NCI-H82 treated with DMSO at 0.1 percent for 48 hours (cell line): ENCODE measurements around the gene TBX5.

Experiments used
- DNase-seq: peaks from one replicate; lab custom pipeline; 2025; ENCODE audit not compliant: unreplicated experiment; lab: John Stamatoyannopoulos, UW

The TBX5 gene

GRCh38 chr12:114431902-114432301, 26.0 kb upstream of the TBX5 start:
- DNase-seq, result no peak

GRCh38 chr12:114430306-114430705, 24.4 kb upstream of the TBX5 start:
- DNase-seq, result no peak

DNA sequence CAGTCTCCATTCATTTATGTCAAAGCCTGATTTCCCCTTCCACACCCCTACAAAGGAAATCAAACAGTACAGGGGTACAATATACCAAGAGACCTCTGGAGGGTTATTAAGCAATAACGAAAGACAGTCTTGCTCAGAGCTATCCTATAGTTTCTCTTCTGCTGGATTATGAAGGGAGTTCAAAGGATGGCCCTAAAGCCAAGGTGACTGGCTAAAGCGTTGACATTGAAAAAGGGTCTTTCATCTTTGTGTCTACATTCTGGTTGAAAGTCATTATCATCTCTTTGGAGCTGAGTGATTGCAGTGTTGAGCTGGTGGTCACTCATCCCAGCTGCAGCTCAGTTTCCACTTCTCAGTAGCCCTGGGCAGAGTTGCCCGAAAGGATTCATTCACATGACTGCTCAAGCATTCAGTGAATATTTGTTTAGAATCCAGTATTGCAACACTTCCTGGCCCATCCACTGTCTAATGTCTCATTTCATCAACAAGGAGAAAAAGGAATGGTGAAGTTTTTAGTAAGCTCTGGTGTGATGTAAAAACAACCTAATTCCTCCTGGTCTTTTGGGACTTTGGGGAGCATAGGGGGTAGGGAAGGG, 19.2 kb upstream of the TBX5 start:
- DNase-seq, result no peak

DNA sequence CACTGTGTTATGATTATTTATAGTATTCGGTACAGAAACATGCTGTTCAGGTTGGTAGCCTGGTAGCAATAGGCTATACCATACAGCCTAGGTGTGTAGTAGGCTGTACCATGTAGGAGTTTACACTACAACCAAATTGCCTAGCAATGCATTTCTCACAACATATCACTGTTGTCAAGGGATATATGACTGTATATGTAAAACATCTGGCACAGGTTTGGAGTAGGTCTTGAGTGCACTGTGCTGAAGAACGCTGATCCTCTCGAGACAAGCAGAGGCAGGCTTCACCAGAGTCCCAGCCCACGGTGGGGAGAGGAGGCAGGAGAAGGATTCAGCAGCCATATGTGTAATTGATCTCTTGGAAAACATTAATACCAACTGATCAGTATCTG, 15.0 kb upstream of the TBX5 start:
- DNase-seq, result no peak

DNA sequence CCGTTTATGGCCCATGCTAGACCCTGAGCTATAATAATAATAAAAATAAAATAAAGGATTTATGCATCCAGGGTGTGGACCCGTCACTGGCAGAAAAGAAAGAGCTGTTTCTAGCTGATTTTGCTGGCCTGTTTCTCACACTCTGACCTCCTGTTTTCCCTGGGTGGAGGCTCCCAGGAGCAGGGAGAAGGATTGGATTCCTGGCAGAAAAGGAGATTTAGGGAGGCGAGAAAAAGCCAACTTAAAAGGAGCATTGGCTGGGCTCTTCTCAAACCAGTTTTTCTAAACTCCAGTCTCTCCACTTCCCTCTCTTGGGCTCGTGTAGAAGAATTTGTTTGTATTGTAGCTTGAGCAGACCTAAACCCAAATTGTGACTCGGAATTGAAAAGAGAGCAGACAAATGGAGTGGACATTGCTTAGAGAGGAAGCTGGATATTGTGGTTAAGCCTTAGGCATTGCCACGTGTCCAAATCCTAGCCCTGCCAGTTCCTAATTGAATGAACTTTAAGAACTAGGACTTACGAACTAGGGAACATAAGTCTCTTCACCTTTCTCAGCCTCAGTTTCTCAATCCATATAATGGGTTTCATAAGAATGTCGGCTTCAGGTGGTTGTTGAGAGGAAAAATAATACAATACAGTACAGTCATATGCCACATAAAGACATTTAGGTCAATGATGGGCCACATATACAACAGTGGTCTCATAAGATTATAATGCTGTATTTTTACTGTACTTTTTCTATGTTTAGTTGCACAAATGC, 14.4 kb upstream of the TBX5 start:
- DNase-seq, result no peak

DNA sequence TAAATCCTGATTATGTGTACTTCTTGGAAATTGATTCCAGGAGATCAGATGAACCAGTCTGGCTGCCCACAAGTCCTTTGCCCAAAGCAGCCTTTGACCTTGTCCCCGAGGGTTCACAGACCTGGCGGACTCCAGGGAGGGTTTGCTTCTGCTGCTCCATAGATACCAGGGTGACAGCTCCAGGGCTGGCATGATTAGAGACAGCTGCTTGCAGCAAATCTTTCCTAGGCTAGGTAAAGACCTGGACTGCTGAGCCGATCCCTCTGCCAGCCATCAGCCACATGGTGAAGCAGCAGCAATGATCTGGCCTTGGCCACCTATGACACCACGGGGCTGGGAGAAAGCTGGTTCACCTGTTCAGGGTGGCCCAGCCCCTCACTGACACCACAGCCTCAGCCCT, 10.1 kb upstream of the TBX5 start:
- no peak for DNase-seq

GRCh38 chr12:114415525-114415868, 9.6 kb upstream of the TBX5 start:
- no peak for DNase-seq

GRCh38 chr12:114414866-114415524, 9.1 kb upstream of the TBX5 start:
- DNase-seq, result no peak

DNA sequence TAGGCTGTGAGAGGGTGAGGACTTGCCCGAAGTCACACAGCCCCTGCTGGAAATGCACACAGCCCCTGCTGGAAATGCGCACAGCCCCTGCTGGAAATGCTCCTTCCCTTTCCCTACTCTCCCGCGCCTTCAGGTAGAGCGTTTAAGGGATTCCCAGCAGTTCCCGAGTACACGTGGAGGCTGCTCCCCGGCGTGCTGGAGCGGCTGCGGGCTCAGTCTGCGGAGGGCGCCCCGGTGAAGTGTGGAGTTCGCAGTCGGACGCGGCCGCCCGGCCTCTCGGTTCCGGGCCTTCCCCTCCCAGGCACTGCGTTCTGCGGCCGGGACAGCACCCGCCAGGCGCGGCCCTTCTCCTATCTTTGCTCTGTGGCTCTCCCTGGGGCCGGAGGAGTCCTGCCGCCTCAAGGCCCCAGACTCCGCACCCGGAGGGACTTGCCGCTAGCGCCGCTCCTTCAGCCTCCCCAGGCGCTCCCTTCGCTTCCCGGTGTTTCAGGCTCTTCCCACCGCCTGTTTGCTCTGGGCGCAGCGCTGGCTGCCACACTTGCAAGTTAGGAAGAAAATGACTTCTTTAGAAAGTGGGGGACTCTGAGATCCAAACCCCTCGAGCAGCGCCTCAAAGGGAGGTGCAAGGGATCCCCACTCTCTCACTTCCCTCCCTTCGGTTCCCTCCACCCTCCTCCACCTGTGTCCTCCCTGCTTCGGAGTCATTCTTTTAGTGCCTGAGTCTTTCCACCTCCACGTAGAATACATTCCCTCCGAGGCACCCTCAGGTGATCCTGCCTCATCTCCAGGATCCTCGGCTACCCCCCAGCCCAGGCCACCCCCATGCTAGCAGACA, 8.3 kb upstream of the TBX5 start:
- no peak for DNase-seq

DNA sequence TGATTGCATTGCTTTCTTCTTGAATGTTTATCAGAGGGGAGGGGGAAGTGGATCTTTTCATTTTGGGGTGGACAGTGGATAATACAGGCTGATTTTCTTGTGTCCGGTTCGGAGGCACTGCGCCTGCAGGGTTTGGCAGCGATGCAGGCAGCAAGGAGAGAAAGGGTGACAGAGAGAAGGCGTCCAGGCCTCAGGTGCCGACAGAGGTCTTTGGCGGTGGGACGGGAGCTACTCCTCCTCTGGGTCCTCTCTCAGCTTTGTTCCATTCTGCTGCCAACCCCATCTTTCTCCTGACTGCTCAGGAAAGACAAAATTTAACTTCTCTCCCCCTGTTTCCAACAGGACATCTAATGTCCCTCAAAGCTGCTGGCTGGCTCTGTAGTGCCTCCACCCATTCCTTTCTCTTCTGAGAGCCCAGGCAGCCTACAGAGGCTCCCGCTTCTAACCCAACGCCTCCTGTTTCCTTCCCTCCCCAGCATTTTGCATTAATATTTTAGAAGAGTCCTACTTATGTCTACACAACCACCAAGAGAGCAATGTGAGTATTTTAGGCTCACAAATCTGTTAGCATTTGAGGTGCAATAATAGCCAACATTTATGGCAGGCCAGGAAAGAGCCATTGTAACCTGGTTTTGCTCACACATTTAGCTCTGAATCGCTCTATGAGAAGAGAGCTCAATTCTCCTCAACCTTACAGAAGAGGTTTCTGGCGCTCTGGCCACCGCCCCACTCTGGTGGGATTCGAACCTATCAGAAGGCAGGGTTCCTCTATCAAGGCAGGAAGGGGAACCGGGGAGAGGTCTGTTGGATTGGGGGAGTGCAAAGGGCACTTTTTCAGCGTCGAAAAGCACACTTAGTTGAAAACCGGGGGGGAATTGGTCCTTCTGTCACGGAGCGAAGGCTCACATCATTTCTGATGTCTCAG, 7.1 kb upstream of the TBX5 start:
- DNase-seq, result no peak

DNA sequence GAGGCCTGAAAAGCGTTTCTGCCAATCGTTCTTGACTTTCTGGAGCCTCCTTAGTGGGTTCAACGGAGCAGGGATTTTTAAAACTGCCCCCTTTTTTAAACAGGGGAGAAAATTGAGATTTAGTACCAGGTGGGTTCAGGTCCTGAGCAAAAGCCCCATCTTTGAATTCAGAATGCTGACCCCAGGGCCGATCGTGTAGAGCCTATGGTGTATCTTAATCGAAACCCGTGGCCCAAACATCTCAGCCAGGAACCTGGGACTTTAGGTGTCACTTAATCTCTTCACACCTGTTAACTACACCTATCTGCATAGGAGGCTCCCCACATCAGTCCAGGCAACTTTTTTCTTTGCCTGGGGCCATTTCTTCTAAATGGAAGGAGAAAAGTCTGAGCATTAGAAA, 6.4 kb upstream of the TBX5 start:
- no peak for DNase-seq

- no peak for DNase-seq
Observed at GRCh38 chr12:114411071-114411837, 5.3 kb upstream of the TBX5 start.

GRCh38 chr12:114409852-114410600, 4.1 kb upstream of the TBX5 start:
- DNase-seq, result no peak

GRCh38 chr12:114408886-114409851, 3.2 kb upstream of the TBX5 start:
- DNase-seq, result no peak

GRCh38 chr12:114408471-114408885, 2.5 kb upstream of the TBX5 start:
- no peak for DNase-seq

DNA sequence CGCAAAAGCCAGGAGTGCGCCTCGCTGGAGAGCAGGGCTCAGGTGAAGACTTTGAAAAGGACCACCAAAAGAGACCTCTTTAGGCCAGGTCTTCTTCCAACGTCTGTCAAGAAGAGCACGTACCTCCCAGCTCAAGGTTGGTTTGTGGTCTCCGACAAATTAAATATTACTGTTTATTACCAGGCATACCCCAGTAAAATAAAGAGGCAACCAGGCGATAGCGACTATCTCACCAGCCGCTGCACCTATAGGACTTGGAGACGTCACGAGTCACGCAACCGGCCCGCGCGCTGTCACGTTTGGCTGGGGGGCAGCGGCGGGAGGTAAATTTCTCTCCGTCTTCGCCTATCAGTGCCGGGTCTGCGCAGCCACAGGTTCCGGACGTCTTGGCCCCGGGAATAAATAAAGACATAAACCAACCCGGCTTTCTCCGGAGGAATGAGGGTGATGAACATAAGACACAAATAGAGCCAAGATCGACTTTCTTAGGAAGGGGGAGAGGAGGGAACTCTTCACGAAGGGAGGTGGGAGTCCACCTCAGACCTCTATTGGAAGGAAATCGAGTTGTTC, 2.0 kb upstream of the TBX5 start:
- no peak for DNase-seq

DNA sequence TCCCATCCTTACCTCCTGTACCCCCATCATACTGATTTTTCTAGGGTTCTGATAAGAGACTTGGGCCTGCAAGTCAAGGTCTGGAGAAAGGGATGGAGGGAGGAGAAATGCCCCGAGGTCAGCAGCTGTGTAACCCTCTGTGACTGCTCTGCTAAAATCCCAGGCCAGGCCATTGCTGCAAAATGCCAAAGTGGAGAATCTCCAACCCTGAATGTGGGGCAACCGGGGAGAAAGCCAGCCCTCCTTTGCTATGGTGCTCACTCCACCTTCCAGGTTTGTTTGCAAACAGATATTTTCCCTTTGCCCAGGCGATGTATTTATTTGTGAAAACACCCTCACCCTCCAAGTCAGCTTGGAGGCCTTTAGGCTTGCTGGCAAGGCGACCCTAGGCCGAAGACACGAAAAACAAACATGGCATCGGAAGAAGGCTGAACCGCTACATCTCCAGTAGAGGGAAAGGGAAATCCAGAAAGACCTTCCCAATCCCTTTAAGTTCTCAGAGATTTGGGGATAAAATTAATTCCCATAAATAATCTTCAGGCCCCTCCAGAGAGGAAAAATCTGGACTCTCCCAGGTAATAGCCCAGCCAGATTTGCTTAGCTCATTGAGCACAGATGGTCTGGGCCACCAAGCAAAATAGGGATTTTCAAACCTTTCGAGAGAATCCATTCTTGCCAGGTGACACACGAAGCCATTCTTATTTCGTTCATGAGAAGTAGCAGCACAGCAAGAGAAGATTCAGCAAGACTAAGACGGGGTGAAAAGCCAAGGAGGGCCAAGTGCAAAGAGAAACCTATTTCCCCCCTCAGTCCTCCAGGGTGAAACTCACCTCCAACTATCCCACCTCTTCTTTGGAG, 1.3 kb upstream of the TBX5 start:
- no peak for DNase-seq
